Measurements from ENCODE around the gene SLIT3.

The SLIT3 gene

GRCh38 chr5:168879929-168880328 is 421.0 kb downstream of the SLIT3 start:
- DNase-seq: no peak
- in situ Hi-C loops (cut with MboI; ENCODE audit: low pct_unique_long_range_greater_than_20kb, low sequenced_read_pairs): no loop called here

DNA sequence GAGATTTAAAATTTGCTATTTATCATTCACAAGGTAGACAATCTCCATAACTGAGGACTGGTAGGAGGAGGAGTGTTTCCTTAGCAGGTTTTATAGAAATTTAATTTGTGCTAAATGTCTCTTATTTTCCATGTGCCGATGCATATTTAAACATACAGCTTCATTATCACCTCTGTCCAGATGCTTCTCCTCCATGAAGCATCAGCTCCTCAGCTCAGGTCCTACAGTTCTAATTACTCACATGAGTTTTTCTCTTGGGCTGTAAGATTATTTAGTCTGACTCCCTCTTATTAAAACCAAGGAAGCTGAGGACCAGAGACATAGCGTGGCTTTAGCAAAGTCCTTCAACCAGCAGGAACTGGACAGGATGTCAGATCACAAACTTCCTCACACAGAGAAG is 421.6 kb downstream of the SLIT3 start:
- no peak for DNase-seq
- in situ Hi-C loops (cut with MboI; ENCODE audit: low pct_unique_long_range_greater_than_20kb, low sequenced_read_pairs): no loop called here

DNA sequence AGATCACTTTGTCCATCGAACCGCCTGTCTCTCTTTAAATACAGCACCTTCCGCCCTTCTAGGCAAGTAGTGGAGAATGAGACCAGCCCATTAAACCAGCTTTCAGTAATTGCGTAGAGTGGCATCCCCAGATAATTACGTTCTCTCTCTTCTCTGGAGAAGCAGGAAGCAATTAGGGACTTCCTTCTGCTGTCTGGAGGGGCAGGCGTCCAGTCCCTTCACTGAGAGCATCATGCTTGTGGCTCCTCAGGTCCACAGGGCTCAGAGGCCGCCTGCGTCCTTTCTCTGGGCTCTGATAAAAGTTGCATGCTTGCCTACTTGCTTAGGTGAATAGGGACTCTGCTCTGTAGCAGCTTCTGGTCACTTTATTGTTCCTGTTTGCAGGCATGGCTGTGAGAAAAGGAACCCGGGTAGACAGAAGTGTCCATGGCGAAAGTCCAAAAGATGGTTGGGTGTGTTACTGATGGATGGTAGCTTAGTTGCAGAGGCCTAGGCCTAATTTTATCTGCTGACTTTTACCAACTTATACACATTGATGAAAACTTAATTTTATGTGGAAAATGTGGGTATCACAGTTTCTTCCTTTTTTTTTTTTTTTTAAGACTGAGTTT is 422.7 kb downstream of the SLIT3 start:
- no peak for DNase-seq
- in situ Hi-C loops (cut with MboI; ENCODE audit: low pct_unique_long_range_greater_than_20kb, low sequenced_read_pairs): no loop called here

- in situ Hi-C loops (cut with MboI; ENCODE audit: low pct_unique_long_range_greater_than_20kb, low sequenced_read_pairs): no loop called here
- DNase-seq: no peak
Observed at GRCh38 chr5:168877132-168877892, 423.6 kb downstream of the SLIT3 start.

DNA sequence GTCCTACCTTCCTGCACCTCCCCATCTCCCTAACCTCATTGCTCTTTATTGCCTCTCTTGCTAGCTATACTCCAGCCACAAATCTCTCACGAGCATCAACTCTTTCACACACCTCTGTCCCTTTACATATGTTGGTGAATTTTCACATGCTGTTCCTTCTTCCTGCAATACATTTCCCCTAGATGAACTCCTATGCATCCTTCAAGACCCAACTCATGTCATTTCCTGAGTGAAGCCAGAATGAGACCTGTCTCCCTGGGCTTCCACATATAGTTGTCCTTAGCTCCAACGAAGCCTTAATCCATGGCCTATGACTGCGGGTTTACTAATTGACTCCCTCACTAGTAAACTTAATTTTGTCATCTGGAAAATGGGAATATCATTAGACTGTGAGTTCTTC is 424.5 kb downstream of the SLIT3 start:
- in situ Hi-C loops (cut with MboI; ENCODE audit: low pct_unique_long_range_greater_than_20kb, low sequenced_read_pairs): no loop called here
- DNase-seq: no peak

DNA sequence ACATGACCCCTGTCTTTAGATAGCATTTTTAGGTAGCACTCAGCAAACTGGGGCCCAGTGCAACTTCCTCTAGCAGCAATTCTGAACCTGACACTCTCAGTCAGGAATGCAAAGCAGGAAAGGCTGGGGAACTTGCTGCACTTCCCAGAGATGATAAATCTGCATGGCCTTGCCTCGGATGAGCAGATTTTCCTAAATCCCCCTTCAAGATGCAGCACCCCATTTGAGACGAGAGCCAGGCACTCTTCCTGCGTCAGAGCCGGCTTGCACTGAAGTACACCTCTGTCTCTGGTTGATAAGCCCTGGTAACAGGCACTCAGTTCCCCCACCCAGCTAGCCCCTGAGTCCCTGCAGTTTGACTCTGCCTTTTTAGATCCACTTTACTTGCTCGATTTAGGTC is 425.1 kb downstream of the SLIT3 start:
- in situ Hi-C loops (cut with MboI; ENCODE audit: low pct_unique_long_range_greater_than_20kb, low sequenced_read_pairs): no loop called here
- DNase-seq: no peak

DNA sequence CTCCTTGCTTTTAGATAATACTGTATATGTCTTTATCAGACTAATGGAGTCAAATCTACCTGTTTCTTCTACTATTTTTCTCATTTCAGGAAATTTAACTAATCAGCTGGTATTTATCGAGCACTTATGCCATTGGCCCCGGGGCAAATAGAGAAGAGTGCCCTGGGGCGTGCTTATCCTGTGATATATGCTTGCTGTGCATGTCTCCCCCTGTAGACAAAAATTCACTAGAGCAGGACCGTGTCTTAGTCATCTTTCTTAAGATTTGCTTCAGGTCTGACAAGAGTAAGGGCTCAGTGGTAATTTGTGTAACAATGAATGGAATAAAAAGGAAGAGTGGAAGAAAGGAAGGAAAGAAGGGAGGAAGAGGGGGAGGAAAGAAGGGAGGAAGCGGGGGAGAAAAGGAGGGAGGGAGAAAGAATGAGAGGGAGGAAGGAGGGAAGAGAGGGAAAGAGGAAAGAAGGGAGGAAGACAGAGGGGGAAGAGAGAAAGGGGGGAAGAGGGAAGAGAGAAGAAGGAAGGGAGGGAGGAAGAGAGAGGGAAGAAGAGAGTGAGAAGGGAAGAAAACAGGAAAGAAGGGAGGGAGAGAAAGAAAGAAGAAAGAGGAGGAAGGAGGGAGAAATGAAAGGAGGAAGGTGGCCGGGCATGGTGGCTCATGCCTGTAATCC is 426.1 kb downstream of the SLIT3 start:
- DNase-seq: no peak
- in situ Hi-C loops (cut with MboI; ENCODE audit: low pct_unique_long_range_greater_than_20kb, low sequenced_read_pairs): no loop called here

DNA sequence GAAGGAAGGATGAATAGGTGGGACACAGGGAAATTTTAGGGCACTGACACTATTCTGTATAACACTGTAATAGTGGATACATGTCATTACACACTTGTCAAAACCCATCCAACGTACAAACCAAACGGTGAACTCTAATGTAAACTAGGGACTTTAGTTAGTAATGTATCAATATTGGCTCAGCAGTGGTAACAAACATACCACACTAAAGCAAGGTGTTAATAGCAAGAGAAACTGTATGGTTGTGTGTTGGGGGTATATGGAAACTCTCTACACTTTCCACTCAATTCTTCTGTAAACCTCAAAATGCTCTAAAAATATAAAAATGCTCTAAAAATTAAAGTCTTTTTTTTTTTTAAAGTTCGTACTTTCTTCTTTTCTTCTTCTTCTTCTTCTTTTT is 428.7 kb downstream of the SLIT3 start:
- DNase-seq: no peak
- in situ Hi-C loops (cut with MboI; ENCODE audit: low pct_unique_long_range_greater_than_20kb, low sequenced_read_pairs): no loop called here

GRCh38 chr5:168870910-168871309 is 430.0 kb downstream of the SLIT3 start:
- in situ Hi-C loops (cut with MboI; ENCODE audit: low pct_unique_long_range_greater_than_20kb, low sequenced_read_pairs): no loop called here
- DNase-seq: no peak

GRCh38 chr5:168869615-168870227 is 431.2 kb downstream of the SLIT3 start:
- DNase-seq: no peak
- in situ Hi-C loops (cut with MboI; ENCODE audit: low pct_unique_long_range_greater_than_20kb, low sequenced_read_pairs): no loop called here

DNA sequence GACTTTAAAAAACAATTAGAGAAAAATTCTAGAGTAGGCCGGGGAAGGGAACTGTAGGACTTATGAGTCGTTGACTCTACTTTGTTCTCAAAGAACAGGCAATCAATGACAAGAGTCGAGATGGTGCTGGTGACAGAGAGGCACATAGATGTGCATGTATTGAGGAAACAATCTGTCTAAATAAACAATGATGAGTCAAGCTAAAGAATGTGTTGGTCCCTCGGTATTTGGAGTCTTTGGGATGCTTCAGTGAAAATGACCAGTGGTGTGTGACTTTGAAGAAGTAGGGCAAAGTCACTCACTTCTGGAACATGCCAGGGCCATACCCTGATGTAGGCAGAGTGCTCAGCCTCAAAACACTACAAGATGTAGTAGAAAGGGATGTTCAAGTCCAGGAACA is 433.7 kb downstream of the SLIT3 start:
- no peak for DNase-seq
- in situ Hi-C loops (cut with MboI; ENCODE audit: low pct_unique_long_range_greater_than_20kb, low sequenced_read_pairs): no loop called here

- in situ Hi-C loops (cut with MboI; ENCODE audit: low pct_unique_long_range_greater_than_20kb, low sequenced_read_pairs): no loop called here
- no peak for DNase-seq
Observed at GRCh38 chr5:168865968-168866367, 435.0 kb downstream of the SLIT3 start.

GRCh38 chr5:168863021-168863420 is 437.9 kb downstream of the SLIT3 start:
- in situ Hi-C loops (cut with MboI; ENCODE audit: low pct_unique_long_range_greater_than_20kb, low sequenced_read_pairs): no loop called here
- no peak for DNase-seq

DNA sequence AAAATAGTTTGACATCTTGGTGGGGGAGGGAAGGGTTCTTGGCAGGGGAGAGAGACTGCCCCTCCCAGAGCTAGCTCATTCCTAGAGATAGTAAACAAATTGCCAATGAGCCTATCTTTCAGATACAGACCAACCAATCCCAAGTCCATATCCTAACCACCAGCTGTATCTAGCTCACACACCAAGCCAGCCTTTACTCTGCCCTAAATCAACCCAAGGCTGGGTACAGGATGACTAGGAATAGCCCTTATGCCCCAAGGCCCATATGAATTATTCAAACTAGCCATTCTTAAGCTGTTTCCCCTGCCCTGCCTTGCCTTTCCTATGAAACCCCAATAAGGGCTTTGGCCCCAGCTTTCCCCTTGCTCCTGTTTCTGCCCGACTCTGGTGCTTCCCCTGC is 440.4 kb downstream of the SLIT3 start:
- no peak for DNase-seq
- in situ Hi-C loops (cut with MboI; ENCODE audit: low pct_unique_long_range_greater_than_20kb, low sequenced_read_pairs): no loop called here

- in situ Hi-C loops (cut with MboI; ENCODE audit: low pct_unique_long_range_greater_than_20kb, low sequenced_read_pairs): no loop called here
Observed at GRCh38 chr5:168860081-168860480, 440.9 kb downstream of the SLIT3 start.

GRCh38 chr5:168859471-168859870 is 441.5 kb downstream of the SLIT3 start:
- no peak for DNase-seq
- in situ Hi-C loops (cut with MboI; ENCODE audit: low pct_unique_long_range_greater_than_20kb, low sequenced_read_pairs): no loop called here

More at GRCh38 chr5:168860081-168860480, 440.9 kb downstream of the SLIT3 start:
- no peak for DNase-seq

DNA sequence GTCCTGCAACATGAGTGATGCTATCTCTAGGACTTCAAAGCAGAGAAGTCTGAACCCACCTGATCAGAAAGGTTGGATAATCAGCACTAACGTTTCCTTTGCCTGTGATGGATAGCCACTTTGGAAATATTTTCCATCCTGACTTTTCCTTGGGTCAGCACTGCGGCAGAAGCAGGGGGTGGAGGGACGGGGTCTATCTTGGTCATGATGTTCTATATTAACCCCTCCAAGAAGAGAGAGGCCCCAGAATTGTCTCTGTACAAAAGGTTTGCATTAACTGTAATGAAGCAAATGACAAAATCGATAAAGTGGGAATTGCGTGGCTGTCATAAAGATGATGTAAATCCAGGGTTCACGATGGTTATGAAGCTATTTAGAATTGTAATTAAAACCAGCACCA is 441.9 kb downstream of the SLIT3 start:
- in situ Hi-C loops (cut with MboI; ENCODE audit: low pct_unique_long_range_greater_than_20kb, low sequenced_read_pairs): no loop called here
- DNase-seq: no peak

- in situ Hi-C loops (cut with MboI; ENCODE audit: low pct_unique_long_range_greater_than_20kb, low sequenced_read_pairs): no loop called here
- DNase-seq: no peak
Observed at GRCh38 chr5:168858371-168858770, 442.6 kb downstream of the SLIT3 start.

- DNase-seq: no peak
- in situ Hi-C loops (cut with MboI; ENCODE audit: low pct_unique_long_range_greater_than_20kb, low sequenced_read_pairs): no loop called here
Observed at GRCh38 chr5:168853972-168854371, 447.0 kb downstream of the SLIT3 start.

DNA sequence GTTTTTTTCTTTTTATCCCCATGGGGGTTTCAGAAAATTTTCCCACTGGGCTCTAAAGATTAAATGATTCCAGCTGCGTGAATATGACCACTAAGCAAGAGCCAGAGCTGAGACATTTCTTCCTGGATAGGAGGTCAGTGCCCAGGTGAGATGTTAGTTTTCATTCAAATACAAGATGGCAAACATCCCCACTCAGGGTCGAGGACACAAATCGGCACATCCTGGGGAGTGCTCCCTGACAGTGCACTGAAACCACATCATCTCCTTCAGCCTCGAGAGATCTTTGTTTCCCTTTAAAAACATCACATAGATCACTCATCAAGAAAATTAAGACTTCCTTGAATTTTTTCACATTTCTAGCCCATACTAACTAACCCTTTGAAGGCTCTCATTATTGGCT is 448.6 kb downstream of the SLIT3 start:
- no peak for DNase-seq
- in situ Hi-C loops (cut with MboI; ENCODE audit: low pct_unique_long_range_greater_than_20kb, low sequenced_read_pairs): no loop called here
